Endothelial cell (in vitro differentiated cells): ENCODE results near the gene ILDR1. TPM values are rescaled to one million over a fixed set of nuclear protein-coding genes. Genes with fewer than 3 reads are reported as not detected.

Source experiments
- DNase-seq: peaks from one replicate; pipeline ENCODE4 v3.0.0; 2021; ENCODE audit warnings: low spot score
- H3K27ac Mint-ChIP-seq: one replicate; pipeline ENCODE4 v1.8.0; 2021; ENCODE audit warnings: mixed read lengths, inconsistent platforms; ENCODE audit not compliant: unreplicated experiment
- H3K27me3 Mint-ChIP-seq: one replicate; pipeline ENCODE4 v1.8.0; 2021; ENCODE audit warnings: mild to moderate bottlenecking, moderate library complexity, mixed read lengths, inconsistent platforms; ENCODE audit not compliant: unreplicated experiment
- H3K36me3 Mint-ChIP-seq: one replicate; pipeline ENCODE4 v1.8.0; 2021; ENCODE audit warnings: mild to moderate bottlenecking, low read depth, mixed read lengths, inconsistent platforms; ENCODE audit not compliant: unreplicated experiment
- H3K4me1 Mint-ChIP-seq: one replicate; pipeline ENCODE4 v1.8.0; 2021; ENCODE audit warnings: mild to moderate bottlenecking, mixed read lengths, inconsistent platforms; ENCODE audit not compliant: unreplicated experiment
- H3K4me3 Mint-ChIP-seq: one replicate; pipeline ENCODE4 v1.8.0; 2021; ENCODE audit warnings: mild to moderate bottlenecking, mixed read lengths, inconsistent platforms; ENCODE audit not compliant: unreplicated experiment
- H3K9me3 Mint-ChIP-seq: one replicate; pipeline ENCODE4 v1.8.0; 2021; ENCODE audit warnings: mixed read lengths, inconsistent platforms; ENCODE audit not compliant: unreplicated experiment
- CTCF ChIP-seq: fragments of 200-600 bp; sonication (generic); IDR thresholded peaks from one replicate; pipeline ENCODE4 v1.5.0; 2021; ENCODE audit warnings: antibody characterized with exemption; ENCODE audit not compliant: unreplicated experiment
- total RNA-seq: library from RNA; stranded (reverse); fragmentation: NEBNext Ultra II Directional; extraction: Animal tissue kit (Norgen Biotek cat#: 25700); gene quantifications from one replicate; pipeline ENCODE4 v1.2.1, GENCODE V29; 2021; ENCODE audit not compliant: unreplicated experiment

ILDR1 gene
- total RNA-seq, 1 donor from 2014 or later = not detected

GRCh38 chr3:122030381-122031122, 8.5 kb upstream of the ILDR1 start:
- Mint-ChIP-seq H3K4me3 (no peak overlapping the region), H3K27ac (no peak overlapping the region), H3K4me1 (no peaks in the 10 kb centered on the region), H3K9me3 (peaks cover 2% of the 10 kb centered on the region), H3K36me3 (no peaks in the 10 kb centered on the region), H3K27me3 (no peaks in the 10 kb centered on the region)
- no peak for DNase-seq
- TF ChIP-seq CTCF = no peak

GRCh38 chr3:122025296-122025695, 3.2 kb upstream of the ILDR1 start:
- no peaks in the 10 kb centered on the region for H3K9me3 Mint-ChIP-seq
- peaks cover 2% of the 10 kb centered on the region for H3K27me3 Mint-ChIP-seq
- H3K27ac Mint-ChIP-seq = no peak overlapping the region
- DNase-seq = no peak
- peaks cover 5% of the 10 kb centered on the region for H3K4me1 Mint-ChIP-seq
- no peak overlapping the region for H3K4me3 Mint-ChIP-seq
- no peak for TF ChIP-seq CTCF
- H3K36me3 Mint-ChIP-seq = no peaks in the 10 kb centered on the region

GRCh38 chr3:122024800-122025199, 2.8 kb upstream of the ILDR1 start:
- H3K4me3 Mint-ChIP-seq = no peak overlapping the region
- TF ChIP-seq CTCF = no peak
- H3K27me3 Mint-ChIP-seq = peaks cover 2% of the 10 kb centered on the region
- DNase-seq = no peak
- peaks cover 5% of the 10 kb centered on the region for H3K4me1 Mint-ChIP-seq
- no peak overlapping the region for H3K27ac Mint-ChIP-seq
- no peaks in the 10 kb centered on the region for H3K36me3 Mint-ChIP-seq
- H3K9me3 Mint-ChIP-seq = no peaks in the 10 kb centered on the region

GRCh38 chr3:122023335-122023910, 1.4 kb upstream of the ILDR1 start:
- Mint-ChIP-seq H3K27ac (no peak overlapping the region), H3K4me1 (peaks cover 5% of the 10 kb centered on the region), H3K27me3 (peaks cover 2% of the 10 kb centered on the region), H3K36me3 (no peaks in the 10 kb centered on the region), H3K4me3 (no peak overlapping the region), H3K9me3 (no peaks in the 10 kb centered on the region)
- no peak for TF ChIP-seq CTCF
- no peak for DNase-seq

GRCh38 chr3:122021037-122021436, 1.0 kb downstream of the ILDR1 start:
- TF ChIP-seq CTCF = no peak
- Mint-ChIP-seq H3K36me3 (no peaks in the 10 kb centered on the region), H3K27ac (no peak overlapping the region), H3K27me3 (peaks cover 2% of the 10 kb centered on the region), H3K4me1 (peaks cover 5% of the 10 kb centered on the region), H3K4me3 (peak overlapping the region; percentile 35), H3K9me3 (no peaks in the 10 kb centered on the region)
- no peak for DNase-seq
